Vagina (tissue), 2 donors: ENCODE data around the gene SPEF1. TPM values are rescaled to one million over a fixed set of nuclear protein-coding genes. Genes with fewer than 3 reads are reported as not detected.

Source experiments
- DNase-seq, 2 donors: peaks; one replicate each; pipeline ENCODE4 v3.0.0-alpha.2; 2017; ENCODE audit errors: extremely low spot score in 2 of 2
- H3K27ac ChIP-seq: fragments of 200-600 bp; sonication (generic); one replicate; pipeline ENCODE4 v1.5.1; 2019
- H3K27me3 ChIP-seq: fragments of 200-600 bp; sonication (generic); one replicate; pipeline ENCODE4 v1.5.1; 2019
- H3K36me3 ChIP-seq, 2 donors: fragments of 200-600 bp; sonication (generic); one replicate each; pipeline ENCODE4 v1.5.1; 2017 to 2019
- H3K4me1 ChIP-seq: fragments of 200-600 bp; sonication (generic); one replicate; pipeline ENCODE4 v1.5.1; 2019
- H3K4me3 ChIP-seq, 2 donors: fragments of 200-600 bp; sonication (generic); 1 replicate in 1 of 2; 2 replicates in 1 of 2; pipeline ENCODE4 v1.5.1; 2016 to 2019
- H3K9me3 ChIP-seq: fragments of 200-600 bp; sonication (generic); one replicate; pipeline ENCODE4 v1.5.1; 2019
- CTCF ChIP-seq, 3 experiments: fragments of 450-650 bp in 2 of 3; fragments of 200-600 bp in 1 of 3; sonication (generic) in 1 of 3; IDR thresholded peaks; one replicate each; pipeline ENCODE4 v1.5.1; 2017 to 2019; ENCODE audit warnings: antibody characterized with exemption in 3 of 3, mild to moderate bottlenecking in 2 of 3, moderate library complexity in 2 of 3
- POLR2A ChIP-seq, 2 donors: fragments of 450-650 bp; IDR thresholded peaks; one replicate each; pipeline ENCODE4 v1.6.1; 2017; ENCODE audit warnings: antibody characterized with exemption in 2 of 2, mild to moderate bottlenecking in 2 of 2, moderate library complexity in 2 of 2
- POLR2AphosphoS5 ChIP-seq, 2 donors: sonication (generic); formaldehyde crosslinking; IDR thresholded peaks; one replicate each; pipeline ENCODE4 v1.9.0; 2017; ENCODE audit warnings: antibody characterized with exemption in 2 of 2, mild to moderate bottlenecking in 2 of 2, low read depth in 1 of 2; ENCODE audit not compliant: insufficient read depth in 1 of 2
- intact Hi-C: fragments of 100-400 bp; cut with DNase I; formaldehyde crosslinking; loops from one replicate; pipeline ENCODE4 v1.15.1; 2023
- total RNA-seq: library from RNA; depleted of rRNA; stranded (reverse); fragments of >200 nt; gene quantifications from one replicate; pipeline ENCODE4 v1.2.3, GENCODE V29; 2016

SPEF1 gene
- total RNA-seq, 1 donor from 2014 or later: not detected

GRCh38 chr20:3759884-3760283 lies 21.4 kb downstream of the SPEF1 start:
- Histone ChIP-seq H3K4me3 (no peak overlapping the region), H3K4me1 (peaks cover 12% of the 10 kb centered on the region), H3K27ac (no peak overlapping the region), H3K9me3 (no peaks in the 10 kb centered on the region), H3K36me3 (no peaks in the 10 kb centered on the region), H3K27me3 (no peaks in the 10 kb centered on the region)
- no peak for DNase-seq
- TF ChIP-seq CTCF (IDR thresholded peaks at IDR 0.05) (no peak), POLR2A (IDR thresholded peaks at IDR 0.05) (no peak), POLR2AphosphoS5 (IDR thresholded peaks at IDR 0.05; ENCODE audit: insufficient read depth in 1 of 2, low read depth in 1 of 2) (no peak)
- intact Hi-C loops: no loop called here

- no peaks in the 10 kb centered on the region for H3K9me3 ChIP-seq
- no peak overlapping the region for H3K4me3 ChIP-seq
- no peaks in the 10 kb centered on the region for H3K36me3 ChIP-seq
- no peak for DNase-seq
- H3K4me1 ChIP-seq: peaks cover 7% of the 10 kb centered on the region
- no peaks in the 10 kb centered on the region for H3K27me3 ChIP-seq
- intact Hi-C loops: no loop called here
- H3K27ac ChIP-seq: no peak overlapping the region
- TF ChIP-seq POLR2AphosphoS5 (IDR thresholded peaks at IDR 0.05; ENCODE audit: insufficient read depth in 1 of 2, low read depth in 1 of 2) (no peak), CTCF (IDR thresholded peaks at IDR 0.05) (no peak), POLR2A (IDR thresholded peaks at IDR 0.05) (no peak)
These were observed 21.9 kb downstream of the SPEF1 start for GRCh38 chr20:3759316-3759823.

- no peaks in the 10 kb centered on the region for H3K4me1 ChIP-seq
- H3K27ac ChIP-seq: no peak overlapping the region
These were observed 22.7 kb downstream of the SPEF1 start for GRCh38 chr20:3758566-3758965.

GRCh38 chr20:3757268-3757667 lies 24.0 kb downstream of the SPEF1 start:
- peak overlapping the region; percentile 24 for H3K27ac ChIP-seq
- no peak for DNase-seq
- H3K36me3 ChIP-seq: no peaks in the 10 kb centered on the region
- intact Hi-C loops: no loop called here
- no peaks in the 10 kb centered on the region for H3K27me3 ChIP-seq
- H3K4me3 ChIP-seq: no peak overlapping the region
- no peaks in the 10 kb centered on the region for H3K4me1 ChIP-seq
- H3K9me3 ChIP-seq: no peaks in the 10 kb centered on the region
- TF ChIP-seq POLR2A (IDR thresholded peaks at IDR 0.05): no peak

More at GRCh38 chr20:3758566-3758965, 22.7 kb downstream of the SPEF1 start:
- intact Hi-C loops: no loop called here
- TF ChIP-seq CTCF (IDR thresholded peaks at IDR 0.05) (no peak), POLR2A (IDR thresholded peaks at IDR 0.05) (no peak), POLR2AphosphoS5 (IDR thresholded peaks at IDR 0.05; ENCODE audit: insufficient read depth in 1 of 2, low read depth in 1 of 2) (no peak)
- no peaks in the 10 kb centered on the region for H3K36me3 ChIP-seq
- no peaks in the 10 kb centered on the region for H3K9me3 ChIP-seq
- no peak overlapping the region for H3K4me3 ChIP-seq
- H3K27me3 ChIP-seq: no peaks in the 10 kb centered on the region
- DNase-seq: no peak

GRCh38 chr20:3755814-3756480 lies 25.3 kb downstream of the SPEF1 start:
- H3K27ac ChIP-seq: no peak overlapping the region
- DNase-seq: no peak
- no peaks in the 10 kb centered on the region for H3K9me3 ChIP-seq
- no peaks in the 10 kb centered on the region for H3K4me1 ChIP-seq
- H3K27me3 ChIP-seq: no peaks in the 10 kb centered on the region
- intact Hi-C loops: no loop called here
- no peak overlapping the region for H3K4me3 ChIP-seq
- TF ChIP-seq POLR2A (IDR thresholded peaks at IDR 0.05): no peak
- TF ChIP-seq POLR2AphosphoS5 (IDR thresholded peaks at IDR 0.05; ENCODE audit: insufficient read depth in 1 of 2, low read depth in 1 of 2): no peak
- TF ChIP-seq CTCF (IDR thresholded peaks at IDR 0.05): no peak
- peaks cover 0 to 1% of the 10 kb centered on the region in 2 donors for H3K36me3 ChIP-seq
